Occipital lobe (tissue), 2 donors: ENCODE data around the gene CSTF2T. TPM values are rescaled to one million over a fixed set of nuclear protein-coding genes. Genes with fewer than 3 reads are reported as not detected.
"Not testable (repeated sequence)": the region's sequence is repeated elsewhere in the genome, so short reads cannot be mapped to it uniquely, and the experiment has no call there.

Experiments used
- DNase-seq: peaks from one replicate; lab custom pipeline; 2025; lab: John Stamatoyannopoulos, UW
- total RNA-seq: library from RNA; depleted of rRNA; stranded (reverse); fragments of >200 nt; gene quantifications from one replicate; pipeline ENCODE4 v1.2.3, GENCODE V29; 2014

The CSTF2T gene
- total RNA-seq, 1 donor from 2014 or later: 46.0 TPM

DNA sequence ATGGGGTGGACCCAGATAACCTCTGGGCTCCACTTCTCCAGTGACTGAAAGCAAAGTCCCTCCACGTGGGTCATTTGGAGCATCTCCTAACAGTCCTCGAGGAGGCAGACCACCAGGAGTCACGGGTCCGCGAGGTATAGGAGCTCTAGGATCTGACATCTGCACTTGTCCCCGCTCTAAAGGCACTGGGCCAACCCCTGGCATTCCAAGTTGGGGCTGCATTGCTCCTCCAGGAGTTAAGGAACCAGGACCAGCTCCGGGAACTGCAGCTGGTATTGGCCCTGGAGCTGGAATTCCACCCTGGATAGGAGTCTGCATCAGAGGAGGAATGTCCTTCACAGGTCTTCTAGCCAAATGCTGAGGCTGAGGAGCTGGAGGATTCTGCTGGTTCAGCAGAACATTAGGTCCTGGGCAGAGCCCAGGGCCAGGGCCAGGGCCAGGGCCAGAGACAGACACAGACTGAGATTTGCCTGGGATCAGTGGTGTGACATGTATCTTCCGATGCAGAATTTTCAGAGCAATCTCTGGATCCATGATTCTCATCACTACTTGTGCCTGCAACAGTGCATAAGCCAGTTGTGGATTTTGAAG, 827 bp downstream of the CSTF2T start:
- no peak for DNase-seq

DNA sequence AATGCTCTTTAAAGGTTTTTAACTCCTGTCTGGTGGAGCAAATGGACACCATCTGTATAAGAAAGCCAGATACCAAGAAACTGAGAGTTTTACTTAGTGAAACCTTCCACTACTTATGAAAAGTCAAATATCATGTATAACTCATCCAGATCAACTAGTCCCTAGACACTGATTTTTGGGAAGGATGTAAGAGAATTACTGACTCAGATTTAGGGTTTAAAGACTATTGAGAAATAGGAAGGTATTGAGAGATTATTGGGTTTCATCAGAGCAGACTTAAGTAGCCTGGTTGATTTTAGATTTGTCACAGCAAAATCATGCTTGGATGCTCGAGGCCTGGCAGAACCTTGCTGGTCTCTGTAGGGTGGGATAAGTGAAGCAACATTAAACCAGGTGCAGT, 3.1 kb downstream of the CSTF2T start:
- no peak for DNase-seq

DNA sequence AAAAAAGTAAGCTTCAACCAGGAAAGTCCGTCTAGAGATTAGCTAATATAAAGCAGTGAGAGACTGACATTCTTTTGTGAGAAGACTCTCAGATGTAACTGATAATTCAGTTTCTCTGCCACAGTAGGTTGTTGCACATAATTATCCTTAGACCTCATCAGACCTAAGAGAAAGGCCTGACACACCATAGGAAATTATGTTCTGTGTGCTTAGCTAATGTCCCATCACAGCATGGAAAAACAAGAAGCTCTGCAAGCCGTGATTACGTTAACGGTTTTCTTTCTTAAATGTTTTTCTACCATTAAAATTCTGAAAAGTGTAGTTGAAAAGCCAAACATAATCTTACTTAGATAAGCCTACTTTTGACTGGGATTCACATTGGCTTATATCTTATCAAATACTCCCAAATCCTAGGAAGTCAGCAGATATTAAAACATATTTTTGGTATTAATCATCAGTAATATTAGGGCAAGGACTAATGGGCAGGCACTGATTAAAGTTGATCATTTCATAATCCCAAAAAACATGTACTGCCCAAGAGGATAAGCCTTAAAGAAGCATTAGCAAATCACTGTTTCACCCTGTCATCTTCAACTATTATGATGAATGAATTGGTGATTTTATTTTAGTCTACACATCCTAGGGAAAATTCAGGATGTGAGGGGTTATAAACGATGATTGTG, 5.2 kb downstream of the CSTF2T start:
- DNase-seq: no peak

DNA sequence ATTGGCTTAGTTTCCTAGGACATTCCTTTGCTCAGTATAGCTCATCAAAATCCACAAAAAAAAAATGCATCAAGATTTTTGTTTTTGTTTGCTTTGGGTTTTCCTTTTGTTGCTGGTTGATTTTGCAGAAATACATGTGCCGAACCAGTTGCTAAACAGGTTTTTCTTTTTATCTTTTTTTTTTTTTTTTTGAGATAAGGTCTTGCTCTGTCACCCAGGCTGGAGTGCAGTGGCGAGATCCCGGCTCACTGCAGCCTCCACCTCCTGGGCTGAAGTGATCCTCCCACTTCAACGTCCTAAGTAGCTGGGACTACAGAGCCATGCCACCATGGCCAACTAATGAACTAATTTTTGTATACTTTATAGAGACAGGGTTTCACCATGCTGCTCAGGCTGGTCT, 8.3 kb downstream of the CSTF2T start:
- no peak for DNase-seq

DNA sequence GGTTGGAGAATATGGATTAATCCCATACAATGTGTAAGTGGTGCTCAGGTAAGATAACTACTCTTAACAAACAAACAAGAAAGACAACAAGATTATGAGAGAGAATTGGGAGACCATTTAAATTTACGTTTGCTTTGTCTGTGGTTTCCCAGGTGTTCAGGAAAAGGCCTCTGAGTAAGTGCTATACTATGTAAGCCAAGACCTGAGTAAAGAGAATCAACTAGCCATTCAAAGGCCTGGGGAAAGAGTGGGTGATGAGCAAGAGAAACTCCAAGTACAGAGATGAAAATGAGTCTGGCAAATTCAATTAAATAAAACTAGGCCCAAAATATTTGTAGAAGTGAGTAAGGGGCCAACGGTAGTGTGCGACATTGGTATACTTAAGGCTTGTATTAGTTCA, 9.9 kb downstream of the CSTF2T start:
- no peak for DNase-seq

DNA sequence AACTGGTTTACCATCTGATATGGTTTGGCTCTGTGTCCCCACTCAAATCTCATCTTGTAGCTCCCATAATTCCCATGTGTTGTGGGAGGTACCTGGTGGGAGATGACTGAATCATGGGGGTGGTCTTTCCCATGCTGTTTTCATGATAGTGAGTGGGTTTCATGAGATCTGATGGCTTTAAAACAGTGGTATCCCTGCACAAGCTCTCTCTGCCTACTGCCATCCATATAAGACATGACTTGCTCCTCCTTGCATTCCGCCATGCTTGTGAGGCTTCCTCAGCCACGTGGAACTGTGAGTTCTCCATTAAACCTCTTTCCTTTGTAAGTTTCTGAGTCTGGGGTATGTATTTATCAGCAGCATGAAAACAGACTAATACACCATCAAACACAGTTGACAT, 10.6 kb downstream of the CSTF2T start:
- not testable (repeated sequence) for DNase-seq

DNA sequence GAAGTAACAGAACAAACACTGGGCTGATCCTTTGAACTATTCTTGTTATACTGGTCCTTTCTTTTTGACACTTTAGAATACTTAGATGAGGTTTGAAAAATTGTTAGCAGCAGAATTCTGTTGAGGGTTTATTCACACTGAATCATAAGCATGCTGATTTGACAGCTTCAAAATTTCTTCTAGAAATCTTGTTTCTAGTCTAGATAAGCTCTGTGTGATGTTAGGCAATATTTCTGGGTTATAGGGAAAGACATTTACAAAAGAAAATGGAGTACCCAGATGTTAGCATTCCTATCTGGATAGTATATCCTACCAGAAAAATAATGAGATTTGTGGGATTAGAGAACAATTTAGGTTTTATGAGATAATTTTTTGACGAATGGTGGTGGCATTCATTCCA, 12.1 kb downstream of the CSTF2T start:
- DNase-seq: no peak

DNA sequence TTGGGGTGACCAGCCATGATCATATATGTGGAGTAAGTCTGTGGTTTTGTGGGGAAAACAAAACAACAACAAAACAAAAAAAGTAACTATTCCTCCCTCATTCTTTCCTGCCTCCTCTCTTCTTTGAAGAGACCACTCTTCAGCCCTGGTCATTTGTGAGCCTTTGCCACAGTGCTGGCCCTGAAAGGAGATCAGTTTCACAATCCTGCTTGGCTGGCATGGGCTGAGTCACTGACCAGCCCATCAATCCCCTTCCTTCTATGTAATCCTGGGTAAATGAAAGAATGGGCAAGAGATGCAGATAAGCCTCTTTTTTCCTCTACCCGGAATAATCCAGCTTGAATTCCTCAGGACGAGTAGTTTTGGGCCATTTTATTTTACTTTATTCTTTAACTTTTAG, 13.6 kb downstream of the CSTF2T start:
- DNase-seq: no peak

DNA sequence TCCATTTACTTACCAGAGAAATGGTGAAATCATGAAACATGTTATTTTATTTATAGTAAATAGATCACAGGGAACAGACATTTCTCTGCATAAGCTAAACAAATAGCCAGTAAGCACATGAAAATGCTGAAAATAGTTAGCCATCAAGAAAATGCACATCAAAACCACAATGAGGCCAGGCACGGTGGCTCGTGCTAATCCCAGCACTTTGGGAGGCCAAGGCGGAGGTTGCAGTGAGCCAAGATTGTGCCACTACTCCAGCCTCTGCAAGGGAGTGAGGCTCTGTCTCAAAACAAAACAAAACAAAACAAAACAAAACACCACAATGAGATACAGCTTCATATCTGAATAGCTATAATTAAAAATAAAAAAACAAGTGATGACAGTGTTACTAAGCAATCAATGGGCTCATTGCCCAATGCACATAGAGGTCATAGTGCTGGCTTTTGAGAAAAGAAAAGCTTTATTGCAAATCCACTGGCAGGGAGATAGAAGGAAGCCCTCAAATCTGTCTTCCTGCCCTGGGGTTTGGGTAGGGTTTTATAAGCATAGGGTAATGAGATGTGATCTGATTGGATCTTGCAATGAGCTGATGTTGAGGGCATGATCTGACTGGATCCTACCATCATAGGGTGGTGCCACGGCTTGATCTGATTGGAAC, 16.2 kb downstream of the CSTF2T start:
- no peak for DNase-seq

DNA sequence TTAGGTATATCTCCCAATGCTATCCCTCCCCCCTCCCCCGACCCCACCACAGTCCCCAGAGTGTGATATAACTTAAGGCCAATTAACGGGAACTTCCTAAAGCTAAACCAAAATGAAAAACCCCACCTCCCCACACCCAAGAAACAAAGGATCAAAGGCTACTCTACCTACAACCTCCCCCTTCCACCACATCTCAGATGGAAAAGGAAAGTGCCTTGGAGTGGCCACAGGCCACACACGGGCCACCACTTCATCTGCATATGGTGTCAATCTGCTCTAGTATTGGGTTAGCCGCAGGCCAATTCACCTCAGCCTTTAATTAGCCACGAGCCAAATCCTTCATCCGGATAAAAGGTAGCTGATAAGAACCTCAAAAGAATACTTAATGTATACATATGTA, 19.6 kb downstream of the CSTF2T start:
- no peak for DNase-seq

DNA sequence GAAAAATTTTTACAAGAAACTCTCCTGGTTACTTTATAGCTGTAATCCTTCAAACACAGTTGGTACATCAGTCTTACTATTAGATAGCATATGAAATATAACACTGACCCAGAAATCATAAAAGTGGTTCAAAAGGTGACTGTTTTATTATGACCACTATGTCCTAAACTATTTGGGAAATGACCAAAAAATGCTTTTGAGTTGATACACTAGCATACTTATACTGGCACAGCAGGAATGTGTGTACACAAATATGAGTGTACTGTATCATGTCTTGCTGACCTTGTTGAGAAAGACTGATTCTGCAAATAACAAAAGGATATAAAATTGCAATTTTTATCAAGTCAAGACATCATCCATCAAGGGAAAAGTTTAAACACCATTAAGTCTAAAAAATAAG, 24.3 kb downstream of the CSTF2T start:
- no peak for DNase-seq

DNA sequence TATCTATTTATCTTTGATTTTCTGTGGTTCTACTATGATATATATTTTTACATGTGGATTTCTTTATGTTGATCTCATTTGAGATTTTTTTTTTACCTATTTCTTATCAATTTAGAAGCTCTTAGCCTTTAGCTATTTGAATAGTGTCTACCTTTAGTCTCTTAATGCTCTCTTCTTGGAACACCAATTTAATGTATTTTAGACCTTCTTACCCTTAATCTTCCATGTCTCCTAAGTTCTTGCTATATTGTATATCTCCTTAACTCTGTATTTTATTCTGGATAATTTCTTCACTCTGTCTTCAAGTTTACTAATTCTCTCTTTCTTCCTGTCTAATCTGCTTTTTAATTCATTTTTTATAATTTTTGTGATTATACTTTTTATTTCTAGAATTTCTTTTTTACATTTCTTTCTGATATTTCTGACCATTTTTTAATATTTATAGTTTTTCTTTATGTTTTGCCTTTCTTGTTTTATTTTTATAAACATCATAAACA, 27.3 kb downstream of the CSTF2T start:
- DNase-seq: no peak

DNA sequence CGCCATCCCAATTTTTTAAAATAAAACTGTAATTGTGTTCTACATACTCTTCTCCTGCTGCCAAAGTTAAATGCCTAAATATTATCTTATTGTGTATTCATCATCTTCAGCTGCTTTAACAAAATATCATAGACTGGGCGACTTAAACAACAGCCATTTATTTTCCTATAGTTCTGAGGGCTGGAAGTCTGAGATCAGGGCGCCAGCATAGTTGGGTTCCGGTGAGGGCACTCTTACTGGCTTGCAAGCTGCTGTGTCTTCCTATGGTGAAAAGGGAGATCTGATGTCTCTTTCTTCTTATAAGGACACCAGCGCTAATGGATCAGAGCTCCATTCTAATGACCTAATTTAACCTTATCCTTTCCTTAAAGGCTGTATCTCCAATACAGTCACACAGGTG, 30.4 kb downstream of the CSTF2T start:
- no peak for DNase-seq

DNA sequence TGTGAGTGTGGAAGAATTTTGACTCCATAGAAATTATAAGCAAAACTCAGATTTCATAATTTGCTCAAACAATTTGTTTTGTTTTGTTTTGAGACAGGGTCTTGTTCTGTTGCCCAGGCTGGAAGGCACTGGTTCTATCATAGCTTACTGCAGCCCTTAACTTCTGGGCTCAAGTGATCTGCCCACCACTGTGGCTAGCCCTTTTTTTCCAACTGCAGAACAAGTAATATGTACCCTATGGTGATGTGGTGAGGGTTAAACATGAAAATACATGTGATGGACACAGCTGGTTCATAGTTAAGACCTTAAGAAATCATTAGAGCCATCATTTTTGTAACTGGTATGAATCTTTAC, 31.1 kb downstream of the CSTF2T start:
- DNase-seq: no peak

DNA sequence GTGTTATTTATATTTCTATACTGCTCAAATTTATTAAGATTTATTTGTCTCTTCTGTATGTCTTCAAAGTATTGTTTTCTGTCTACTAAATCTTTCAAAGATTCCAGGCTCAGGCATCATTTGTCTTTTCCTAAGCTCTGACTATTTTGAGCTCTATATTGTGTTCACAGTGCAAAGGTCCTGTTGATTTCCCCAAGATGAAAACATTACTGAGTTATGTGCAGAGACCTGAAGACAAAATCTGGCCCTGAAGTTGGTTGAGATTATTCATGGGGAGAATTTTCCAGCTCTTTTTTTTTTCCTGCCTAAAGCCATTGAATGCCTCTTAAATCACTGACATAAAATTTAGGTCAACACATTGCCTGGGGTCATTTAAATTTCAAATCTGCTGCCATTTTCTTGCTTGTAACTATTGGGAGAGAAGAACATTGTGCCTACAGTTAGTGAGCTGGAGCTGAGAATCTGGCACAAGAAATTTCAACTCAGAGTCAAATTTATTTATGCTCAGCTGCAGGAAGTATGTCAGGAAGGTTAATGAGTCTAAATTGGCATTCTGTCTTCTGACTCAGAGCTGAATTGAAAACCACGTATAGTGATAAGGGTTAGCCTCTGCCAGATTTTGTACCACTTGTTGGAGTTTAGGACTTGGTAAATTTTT, 31.6 kb downstream of the CSTF2T start:
- DNase-seq: no peak

DNA sequence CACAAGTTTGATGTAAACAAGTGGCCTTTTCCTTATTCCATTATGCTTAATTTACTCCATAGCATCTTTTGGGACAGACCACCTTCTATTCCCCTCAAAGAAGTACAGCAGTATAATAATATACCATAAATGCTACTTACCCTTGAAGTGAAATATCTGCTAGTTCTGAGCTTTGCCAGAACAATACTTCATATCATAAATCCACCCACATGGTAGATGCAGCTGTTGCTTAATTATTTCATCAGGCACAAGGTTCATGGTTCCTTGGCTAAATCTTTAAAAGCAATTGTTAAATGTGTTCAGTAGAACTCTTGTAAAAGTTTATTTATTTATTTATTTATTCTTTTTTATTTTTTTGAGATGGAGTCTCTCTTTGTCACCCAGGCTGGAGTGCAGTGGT, 32.9 kb downstream of the CSTF2T start:
- no peak for DNase-seq

DNA sequence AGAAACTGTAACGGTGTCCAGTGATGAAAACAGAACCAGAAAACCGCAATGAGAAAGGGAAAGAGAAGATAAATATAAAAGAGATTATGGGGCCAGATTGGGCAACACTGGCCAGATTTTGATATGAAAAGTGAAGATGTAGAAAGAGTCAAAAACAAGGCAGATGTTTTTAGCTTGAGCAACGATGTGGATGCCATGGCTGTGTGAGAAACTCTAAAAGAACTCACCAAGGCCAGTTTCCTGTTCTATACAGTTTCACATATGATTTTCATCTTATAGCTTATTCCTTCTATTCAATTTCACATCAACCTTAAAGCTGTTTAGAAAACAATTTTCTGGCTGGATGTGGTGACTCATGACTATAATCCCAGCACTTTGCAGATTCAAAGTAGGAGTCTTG, 36.3 kb downstream of the CSTF2T start:
- DNase-seq: no peak

DNA sequence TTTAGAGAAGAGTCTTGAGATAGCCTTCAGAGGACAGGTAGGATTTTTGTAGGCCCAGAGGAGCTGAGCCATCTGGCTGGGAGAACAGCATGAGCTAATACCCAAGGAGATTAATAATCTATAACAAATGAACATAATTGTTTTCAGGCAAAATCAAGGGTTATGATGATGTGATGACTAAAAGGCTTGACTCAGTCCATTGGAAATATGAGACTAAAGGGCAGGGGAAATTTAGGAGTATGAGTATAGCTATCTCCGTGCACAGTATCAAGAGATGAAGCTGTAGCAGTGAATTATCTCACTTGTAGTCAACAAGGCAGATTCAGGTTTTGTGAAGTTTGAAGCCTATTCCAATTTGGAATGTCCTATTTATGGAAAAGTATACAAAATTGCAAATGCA, 40.1 kb downstream of the CSTF2T start:
- DNase-seq: no peak

DNA sequence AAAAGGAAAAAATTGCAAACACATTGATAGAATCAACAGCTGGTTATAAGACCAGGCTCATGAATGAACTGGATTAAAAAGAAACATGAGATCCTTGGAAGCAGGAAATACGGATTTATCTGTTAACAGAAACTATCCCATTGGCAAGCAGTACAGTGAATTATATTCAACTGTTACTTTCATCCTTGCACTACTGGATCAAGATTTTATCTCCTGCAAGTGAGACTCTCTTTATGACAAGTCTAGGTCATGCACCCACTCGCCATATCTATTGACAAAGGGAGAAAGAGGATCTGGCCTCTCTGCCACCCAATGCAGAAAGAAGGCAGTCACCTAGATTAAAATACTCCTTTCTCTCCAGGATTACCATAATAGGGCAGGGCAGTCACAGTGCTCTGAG, 41.4 kb downstream of the CSTF2T start:
- DNase-seq: no peak

DNA sequence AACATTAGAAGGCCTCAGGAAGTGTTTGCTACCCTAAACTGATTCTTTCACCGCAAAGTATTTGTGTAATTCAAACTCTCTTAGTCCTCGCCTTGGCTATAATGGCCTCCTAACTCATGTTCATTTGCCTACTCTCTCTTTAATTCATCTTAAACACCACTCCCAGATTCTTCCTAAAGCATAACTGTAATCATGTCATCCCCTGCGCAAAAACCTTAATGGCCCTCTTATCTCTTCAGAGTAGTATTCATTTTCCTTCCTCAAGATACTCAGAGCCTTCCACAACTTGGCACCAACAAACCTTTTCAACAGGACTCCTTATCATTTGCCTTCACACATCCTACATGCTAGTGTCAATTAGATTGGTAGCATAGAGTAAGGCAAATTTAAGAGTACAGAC, 42.9 kb downstream of the CSTF2T start:
- DNase-seq: no peak

DNA sequence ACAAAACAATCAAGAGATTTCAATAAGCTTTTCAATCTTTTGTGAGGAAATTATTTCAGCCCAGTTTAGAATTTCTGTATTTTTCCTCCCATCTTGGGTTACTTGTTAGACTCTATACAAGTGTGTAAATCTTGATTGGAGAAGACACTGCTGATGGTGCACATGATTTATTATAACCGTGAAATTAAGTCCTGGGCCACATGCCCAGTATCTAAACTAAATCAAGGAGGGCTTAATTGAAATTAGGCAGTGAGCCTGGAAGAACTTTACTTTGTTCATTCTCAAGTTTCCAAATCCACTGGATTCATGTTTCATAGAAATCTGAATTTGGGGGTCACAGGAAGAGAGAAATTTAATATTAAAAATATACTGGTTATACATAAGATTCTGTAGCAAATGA, 44.5 kb downstream of the CSTF2T start:
- DNase-seq: no peak

DNA sequence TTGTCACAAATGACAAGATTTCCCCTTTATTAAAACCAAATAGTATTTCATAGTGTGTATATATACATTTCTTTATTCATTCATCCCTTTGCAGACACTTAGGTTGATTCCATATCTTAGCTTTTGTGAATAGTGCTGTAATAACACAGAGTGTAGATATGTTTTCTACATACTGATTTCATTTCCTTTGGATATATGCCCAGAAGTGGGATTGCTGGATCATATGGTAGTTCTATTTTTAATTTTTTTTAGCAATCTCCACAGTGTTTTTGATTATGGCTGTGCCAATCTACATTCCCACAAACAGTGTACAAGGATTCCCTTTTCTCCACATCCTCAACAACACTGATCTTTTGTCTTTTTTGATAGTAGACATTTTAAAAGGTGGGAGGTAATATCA, 46.4 kb downstream of the CSTF2T start:
- DNase-seq: no peak

DNA sequence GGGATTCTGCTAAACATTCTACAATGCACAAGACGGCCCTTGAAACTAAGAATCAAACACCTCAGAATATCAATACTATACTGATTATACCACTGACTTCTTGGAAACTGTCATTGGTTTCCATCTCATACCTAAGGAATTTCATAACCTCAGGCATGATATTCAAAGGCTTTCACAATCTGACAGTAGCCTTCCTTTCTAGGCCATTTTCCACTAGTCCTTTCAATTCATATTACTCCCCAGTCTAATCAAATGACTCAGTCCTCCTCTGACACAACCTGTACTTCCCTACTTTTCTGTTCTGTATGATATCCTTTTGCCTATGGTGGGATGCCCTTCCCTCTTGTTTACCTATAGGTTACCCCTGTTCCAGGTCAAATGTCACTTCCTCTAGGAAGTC, 48.3 kb downstream of the CSTF2T start:
- no peak for DNase-seq
